ENCODE data around the gene SNX5. TPM values are rescaled to one million over a fixed set of nuclear protein-coding genes. Genes with fewer than 3 reads are reported as not detected.

The SNX5 gene
- total and polyA plus RNA-seq, 2 of the 8 experiments (the other 6 are each of a cell fraction or from before 2014, with no cell fraction given), result 155 to 194 TPM

- TF ChIP-seq HDAC2 (IDR thresholded peaks at IDR 0.05; ENCODE audit: borderline replicate concordance in 1 of 2, low read depth in 2 of 2, low read length in 2 of 2) (no peak), EP300 (IDR thresholded peaks at IDR 0.05; ENCODE audit: borderline replicate concordance in 1 of 2, low read depth in 2 of 2, low read length in 2 of 2) (no peak), BACH1 (IDR thresholded peaks at IDR 0.05; ENCODE audit: low read length) (peak; percentile 63), RBBP5 (IDR thresholded peaks at IDR 0.05; ENCODE audit: borderline replicate concordance, low read depth, low read length) (peak; percentile 10; the same call in 1 of the 2 replicates), NRF1 (IDR thresholded peaks at IDR 0.05; ENCODE audit: low read depth, low read length) (no peak), JUND (IDR thresholded peaks at IDR 0.05; ENCODE audit: low read length) (peak; percentile 86), SP4 (IDR thresholded peaks at IDR 0.05; ENCODE audit: low read length) (peak; percentile 32), SIRT6 (IDR thresholded peaks at IDR 0.05; ENCODE audit: low read length) (no peak), CREB1 (IDR thresholded peaks at IDR 0.05) (peak; percentile 96), GTF2F1 (IDR thresholded peaks at IDR 0.05; ENCODE audit: borderline replicate concordance, low read depth, low read length) (peak; percentile 90), HDAC6 (IDR thresholded peaks at IDR 0.05; ENCODE audit: low read depth, low read length) (no peak), RAD21 (IDR thresholded peaks at IDR 0.05 in 1 of 2, conservative IDR thresholded peaks at IDR 0.05 in 1 of 2; ENCODE audit: low read depth in 2 of 2, low read length in 2 of 2) (no peak), ZNF274 (IDR thresholded peaks at IDR 0.05; ENCODE audit: borderline replicate concordance, extremely low read depth, low read length) (no peak), PHF8 (conservative IDR thresholded peaks at IDR 0.05; ENCODE audit: low read depth, low read length) (peak; percentile 69), POLR2AphosphoS5 (IDR thresholded peaks at IDR 0.05; ENCODE audit: low read depth, low read length) (peak; percentile 99), NANOG (IDR thresholded peaks at IDR 0.05; ENCODE audit: insufficient read depth, low read depth, low read length, poor library complexity, severe bottlenecking) (no peak), SP2 (IDR thresholded peaks at IDR 0.05; ENCODE audit: low read length) (peak; percentile 9; the same call in 1 of the 2 replicates), EGR1 (IDR thresholded peaks at IDR 0.05; ENCODE audit: borderline replicate concordance, low read depth, low read length) (peak; percentile 9; the same call in 1 of the 2 replicates), CHD1 (IDR thresholded peaks at IDR 0.05; ENCODE audit: low read depth, low read length) (no peak), CBX8 (IDR thresholded peaks at IDR 0.05; ENCODE audit: borderline replicate concordance, low read depth, low read length) (no peak), TEAD4 (IDR thresholded peaks at IDR 0.05; ENCODE audit: low read depth, low read length) (peak; percentile 41; the same call in 1 of the 2 replicates), MAX (IDR thresholded peaks at IDR 0.05) (peak; percentile 98)
- TF ChIP-seq, protein P1, sequence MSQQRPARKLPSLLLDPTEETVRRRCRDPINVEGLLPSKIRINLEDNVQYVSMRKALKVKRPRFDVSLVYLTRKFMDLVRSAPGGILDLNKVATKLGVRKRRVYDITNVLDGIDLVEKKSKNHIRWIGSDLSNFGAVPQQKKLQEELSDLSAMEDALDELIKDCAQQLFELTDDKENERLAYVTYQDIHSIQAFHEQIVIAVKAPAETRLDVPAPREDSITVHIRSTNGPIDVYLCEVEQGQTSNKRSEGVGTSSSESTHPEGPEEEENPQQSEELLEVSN (IDR thresholded peaks at IDR 0.05), result peak; percentile 88
These were observed at the start of gene SNX5, which contains the start of gene MGME1 (continued) for GRCh38 chr20:17968366-17969277.
